ENCODE data around the gene UNC13B. TPM values are rescaled to one million over a fixed set of nuclear protein-coding genes. Genes with fewer than 3 reads are reported as not detected.
"Not testable (repeated sequence)": the region's sequence is repeated elsewhere in the genome, so short reads cannot be mapped to it uniquely, and the experiment has no call there.

The UNC13B gene
- total RNA-seq, 4 donors from 2014 or later, result 20.2 to 36.8 (median 29.0) TPM

DNA sequence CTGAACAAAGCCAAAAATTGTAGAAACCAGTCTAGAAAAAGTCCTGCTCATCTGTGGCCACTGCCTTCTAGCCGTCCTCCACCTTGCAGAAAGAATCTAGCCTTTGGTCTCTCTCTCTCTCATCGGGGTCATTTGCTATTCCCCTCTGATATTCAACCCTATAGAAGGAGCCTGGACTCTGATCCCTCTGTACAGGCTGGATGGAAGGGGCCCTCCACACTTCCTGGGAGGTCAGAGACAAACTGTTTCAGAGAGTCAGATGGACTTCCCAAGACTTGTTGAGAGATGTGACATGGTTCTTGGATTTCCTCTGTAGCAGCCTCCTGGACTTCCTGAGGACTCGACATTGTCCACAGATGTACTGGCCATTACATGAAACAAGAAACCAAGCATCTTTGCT lies 243.1 kb downstream of the UNC13B start:
- no peak for TF ChIP-seq POLR2A (IDR thresholded peaks at IDR 0.05)
- TF ChIP-seq, protein P1, sequence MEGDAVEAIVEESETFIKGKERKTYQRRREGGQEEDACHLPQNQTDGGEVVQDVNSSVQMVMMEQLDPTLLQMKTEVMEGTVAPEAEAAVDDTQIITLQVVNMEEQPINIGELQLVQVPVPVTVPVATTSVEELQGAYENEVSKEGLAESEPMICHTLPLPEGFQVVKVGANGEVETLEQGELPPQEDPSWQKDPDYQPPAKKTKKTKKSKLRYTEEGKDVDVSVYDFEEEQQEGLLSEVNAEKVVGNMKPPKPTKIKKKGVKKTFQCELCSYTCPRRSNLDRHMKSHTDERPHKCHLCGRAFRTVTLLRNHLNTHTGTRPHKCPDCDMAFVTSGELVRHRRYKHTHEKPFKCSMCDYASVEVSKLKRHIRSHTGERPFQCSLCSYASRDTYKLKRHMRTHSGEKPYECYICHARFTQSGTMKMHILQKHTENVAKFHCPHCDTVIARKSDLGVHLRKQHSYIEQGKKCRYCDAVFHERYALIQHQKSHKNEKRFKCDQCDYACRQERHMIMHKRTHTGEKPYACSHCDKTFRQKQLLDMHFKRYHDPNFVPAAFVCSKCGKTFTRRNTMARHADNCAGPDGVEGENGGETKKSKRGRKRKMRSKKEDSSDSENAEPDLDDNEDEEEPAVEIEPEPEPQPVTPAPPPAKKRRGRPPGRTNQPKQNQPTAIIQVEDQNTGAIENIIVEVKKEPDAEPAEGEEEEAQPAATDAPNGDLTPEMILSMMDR (IDR thresholded peaks at IDR 0.05), result no peak
- Histone ChIP-seq H3K27ac (no peak overlapping the region), H3K27me3 (no peaks in the 10 kb centered on the region), H3K4me3 (no peak overlapping the region), H3K4me1 (peaks cover 0 to 11% (median 10%) of the 10 kb centered on the region in 3 donors), H3K9me3 (no peaks in the 10 kb centered on the region), H3K36me3 (peaks cover 0 to 58% (median 7%) of the 10 kb centered on the region in 3 donors)
- intact Hi-C loops (cut with DNase I), result no loop called here
- WGBS, 2 donors, result 88 to 93% methylated on average over 3 of the region's 3 CpGs
- DNase-seq, result no peak

DNA sequence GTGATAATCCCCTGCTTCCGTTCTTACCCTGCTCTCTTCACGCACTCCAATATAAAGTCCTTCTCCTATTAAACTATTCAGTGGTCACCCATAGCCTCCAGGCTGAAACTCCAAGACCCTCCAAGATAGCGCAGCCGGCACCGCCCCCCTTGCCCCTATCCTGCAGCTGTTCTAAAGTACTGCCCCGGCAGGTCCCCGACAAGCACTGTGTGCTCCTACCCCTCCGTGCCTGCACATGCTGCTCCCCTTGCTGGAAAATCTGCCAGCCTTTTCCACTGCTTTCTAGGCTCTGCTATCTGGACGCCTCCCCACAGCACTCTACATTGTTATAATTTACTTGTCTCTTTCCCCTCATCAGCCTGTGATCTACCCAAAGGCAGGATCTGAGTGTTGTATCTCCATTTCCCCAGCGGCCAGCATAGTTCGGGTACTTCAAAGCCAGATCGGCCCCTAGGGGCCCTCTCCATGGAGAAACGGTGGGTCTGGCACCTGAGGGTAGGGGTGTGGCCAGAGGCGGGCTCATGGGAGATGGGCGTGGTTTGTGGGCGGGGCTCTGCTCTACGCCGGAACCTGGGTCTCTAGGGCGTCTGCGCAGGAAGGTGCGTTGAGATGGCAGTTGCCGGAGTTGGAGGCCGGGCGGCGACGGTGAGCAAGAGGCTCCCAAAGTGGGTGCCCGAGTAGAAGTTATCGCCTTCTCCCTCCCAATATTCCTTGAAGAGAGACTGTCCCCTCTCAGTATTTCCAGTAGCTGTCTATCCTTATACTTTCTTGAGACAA lies 244.6 kb downstream of the UNC13B start:
- 31 to 38% methylated on average over 11 to 19 of the region's 28 CpGs for WGBS, 2 donors
- no peak for TF ChIP-seq POLR2A (IDR thresholded peaks at IDR 0.05)
- TF ChIP-seq, protein P1 (IDR thresholded peaks at IDR 0.05), result no peak
- intact Hi-C loops (cut with DNase I), result no loop called here
- no peak for DNase-seq
- Histone ChIP-seq H3K36me3 (peaks cover 0 to 42% (median 7%) of the 10 kb centered on the region in 3 donors), H3K4me1 (peaks cover 0 to 11% (median 10%) of the 10 kb centered on the region in 3 donors), H3K4me3 (peak overlapping the region in 3 of 4 donors; percentile 9 to 39 (median 19)), H3K9me3 (no peaks in the 10 kb centered on the region), H3K27ac (no peak overlapping the region), H3K27me3 (no peaks in the 10 kb centered on the region)

DNA sequence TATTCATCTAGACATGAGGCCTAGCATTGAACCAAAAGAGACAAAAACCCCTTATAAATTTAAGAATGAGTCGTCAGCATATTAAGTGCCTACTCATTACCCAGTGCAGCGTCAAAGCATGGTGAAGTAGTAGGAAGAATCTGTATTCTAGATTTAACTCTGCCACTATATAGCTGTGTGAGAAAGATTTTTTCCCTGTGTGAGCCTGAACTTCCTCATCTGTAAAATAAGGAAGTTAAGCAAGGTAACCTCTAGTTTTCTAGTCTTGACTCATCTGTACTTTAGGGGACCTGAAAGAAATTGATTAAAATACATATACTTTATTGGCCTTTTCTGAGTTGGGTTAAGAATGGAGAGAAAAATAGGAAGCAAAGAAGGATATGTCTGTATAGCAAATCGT lies 246.0 kb downstream of the UNC13B start:
- Histone ChIP-seq H3K4me3 (no peak overlapping the region), H3K27ac (no peak overlapping the region), H3K27me3 (no peaks in the 10 kb centered on the region), H3K4me1 (peaks cover 0 to 11% (median 10%) of the 10 kb centered on the region in 3 donors), H3K9me3 (no peaks in the 10 kb centered on the region), H3K36me3 (peaks cover 0 to 28% (median 7%) of the 10 kb centered on the region in 3 donors)
- DNase-seq, result no peak
- TF ChIP-seq, protein P1 (IDR thresholded peaks at IDR 0.05), result no peak
- no peak for TF ChIP-seq POLR2A (IDR thresholded peaks at IDR 0.05)
- intact Hi-C loops (cut with DNase I), result no loop called here
- WGBS, 2 donors, result 70 to 88% methylated on average over 3 of the region's 3 CpGs

DNA sequence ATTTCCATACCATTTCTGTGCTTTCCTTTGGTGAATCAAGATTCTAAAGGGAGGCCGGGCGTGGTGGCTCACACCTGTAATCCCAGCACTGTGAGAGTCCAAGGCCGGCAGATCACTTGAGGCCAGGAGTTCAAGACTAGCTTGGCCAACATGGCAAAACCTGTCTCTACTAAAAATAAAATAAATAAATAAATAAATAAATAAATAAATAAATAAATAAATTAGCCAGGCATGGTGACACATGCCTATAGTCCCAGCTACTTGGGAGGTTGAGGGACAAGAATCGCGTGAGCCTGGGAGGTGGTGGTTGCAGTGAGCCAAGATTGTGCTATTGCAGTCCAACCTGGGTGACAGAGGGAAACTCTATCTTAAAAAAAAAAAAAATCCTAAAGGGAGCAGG lies 247.6 kb downstream of the UNC13B start:
- WGBS, 2 donors, result 97 to 98% methylated on average over 3 to 4 of the region's 5 CpGs
- intact Hi-C loops (cut with DNase I); H3K27me3 ChIP-seq; H3K27ac ChIP-seq; DNase-seq; H3K4me3 ChIP-seq; H3K9me3 ChIP-seq: not testable (repeated sequence)
- H3K4me1 ChIP-seq, result peaks cover 0 to 11% (median 10%) of the 10 kb centered on the region in 3 donors
- peaks cover 0 to 12% (median 0%) of the 10 kb centered on the region in 3 donors for H3K36me3 ChIP-seq

DNA sequence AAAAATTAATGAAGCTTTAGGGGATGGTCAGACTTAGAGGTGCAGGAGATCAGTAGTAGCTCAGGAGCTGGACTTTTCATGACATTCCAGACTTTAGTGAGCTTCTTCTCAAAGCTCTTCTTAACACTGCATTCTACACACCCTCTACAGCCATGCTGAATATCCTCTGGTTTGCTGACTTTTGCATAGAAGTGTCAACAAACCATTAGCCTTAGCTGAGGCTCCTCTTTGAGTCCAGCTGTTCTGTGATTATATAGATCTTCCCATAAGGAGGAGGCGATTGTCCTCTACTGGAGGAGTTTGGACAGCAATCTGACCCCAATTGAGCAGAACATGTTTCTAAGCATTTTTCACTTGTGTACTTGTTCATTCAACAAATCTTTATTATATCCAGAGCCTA lies 253.1 kb downstream of the UNC13B start:
- H3K36me3 ChIP-seq, result no peaks in the 10 kb centered on the region
- H3K27me3 ChIP-seq, result no peaks in the 10 kb centered on the region
- DNase-seq, result no peak
- H3K4me3 ChIP-seq, result no peak overlapping the region
- WGBS, 2 donors, result 75 to 100% methylated on average over 1 of the region's 1 CpG
- H3K4me1 ChIP-seq, result no peaks in the 10 kb centered on the region
- H3K27ac ChIP-seq, result no peak overlapping the region
- no peak for TF ChIP-seq POLR2A (IDR thresholded peaks at IDR 0.05)
- TF ChIP-seq, protein P1 (IDR thresholded peaks at IDR 0.05), result no peak
- H3K9me3 ChIP-seq, result no peaks in the 10 kb centered on the region
- intact Hi-C loops (cut with DNase I), result no loop called here
